Stomach (tissue), 4 donors: ENCODE data around the gene GNB1L.

Source experiments
- CTCF ChIP-seq, 7 experiments: fragments of 450-650 bp in 4 of 7; fragments of 200-600 bp in 3 of 7; sonication (generic) in 3 of 7; IDR thresholded peaks; one replicate each; pipeline ENCODE4 v1.5.1; 2016 to 2019; ENCODE audit warnings: antibody characterized with exemption in 7 of 7, control low read depth in 2 of 7, mild to moderate bottlenecking in 1 of 7
- EP300 ChIP-seq: sonication (generic); formaldehyde crosslinking; IDR thresholded peaks from one replicate; pipeline ENCODE4 v1.6.1; 2017; ENCODE audit warnings: antibody characterized with exemption
- POLR2A ChIP-seq, 4 donors: fragments of 450-650 bp; IDR thresholded peaks; one replicate each; pipeline ENCODE4 v1.6.1; 2016; ENCODE audit warnings: antibody characterized with exemption in 4 of 4, control low read depth in 2 of 4, mild to moderate bottlenecking in 1 of 4, moderate library complexity in 1 of 4
- POLR2AphosphoS5 ChIP-seq, 3 donors: sonication (generic); formaldehyde crosslinking; IDR thresholded peaks; one replicate each; pipeline ENCODE4 v1.6.1; 2016; ENCODE audit warnings: antibody characterized with exemption in 3 of 3

DNA sequence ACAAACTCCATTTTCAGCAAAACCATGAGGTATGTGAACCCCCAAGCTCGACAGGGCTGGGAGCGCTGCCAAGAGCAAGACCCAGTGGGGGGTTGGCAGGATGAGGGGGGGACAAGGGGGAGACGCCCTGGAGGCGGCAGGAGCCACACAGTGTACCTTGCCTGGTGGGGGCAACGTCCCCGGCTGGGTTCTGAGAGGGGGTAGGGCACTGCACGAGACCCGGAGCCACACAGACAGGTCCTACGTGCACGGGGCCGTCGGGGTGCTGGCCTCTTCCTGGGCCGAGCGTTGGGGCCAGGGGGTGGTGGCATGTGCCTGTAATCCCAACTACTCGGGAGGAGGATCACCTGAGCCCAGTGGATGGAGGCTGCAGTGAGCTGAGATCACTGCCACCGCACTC, 65.3 kb downstream of the GNB1L start:
- no peak for TF ChIP-seq CTCF (IDR thresholded peaks at IDR 0.05)
- TF ChIP-seq POLR2AphosphoS5 (IDR thresholded peaks at IDR 0.05), result no peak
- no peak for TF ChIP-seq POLR2A (IDR thresholded peaks at IDR 0.05)
- no peak for TF ChIP-seq EP300
